Medulla oblongata (tissue), 1 donor: ENCODE data around the gene SNRNP27.
"Not testable (repeated sequence)": the region's sequence is repeated elsewhere in the genome, so short reads cannot be mapped to it uniquely, and the experiment has no call there.

Experiments
- DNase-seq: peaks from one replicate; pipeline ENCODE4 v3.0.0-alpha.2; 2015; ENCODE audit errors: extremely low spot score

The SNRNP27 gene

GRCh38 chr2:69893684-69894551 lies at the start of gene SNRNP27:
SNRNP27 (plus strand) TSS chr2:69893956; CDS start chr2:69893985, 29 bp downstream.
- DNase-seq: peak; percentile 89

GRCh38 chr2:69843993-69844392 lies 49.8 kb upstream of the SNRNP27 start:
- DNase-seq: no peak

DNA sequence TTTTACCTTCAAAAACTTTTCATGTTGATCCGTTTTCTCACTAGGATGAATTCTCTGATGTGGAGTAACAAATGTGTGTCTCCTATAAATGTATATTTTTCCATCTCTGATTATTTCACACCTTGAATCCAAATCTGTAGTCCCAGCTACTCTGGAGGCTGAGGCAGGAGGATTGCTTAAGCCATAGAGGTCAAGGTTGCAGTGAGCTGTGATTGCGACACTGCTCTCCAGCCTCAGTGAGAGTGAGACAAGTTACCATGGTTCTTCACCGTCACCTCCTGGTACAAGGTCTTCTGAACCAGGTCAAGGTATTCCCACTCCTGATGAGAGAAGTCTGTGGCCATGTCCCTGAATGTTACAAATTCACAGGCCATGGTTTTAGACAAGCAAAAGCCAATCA lies 49.2 kb upstream of the SNRNP27 start:
- no peak for DNase-seq

DNA sequence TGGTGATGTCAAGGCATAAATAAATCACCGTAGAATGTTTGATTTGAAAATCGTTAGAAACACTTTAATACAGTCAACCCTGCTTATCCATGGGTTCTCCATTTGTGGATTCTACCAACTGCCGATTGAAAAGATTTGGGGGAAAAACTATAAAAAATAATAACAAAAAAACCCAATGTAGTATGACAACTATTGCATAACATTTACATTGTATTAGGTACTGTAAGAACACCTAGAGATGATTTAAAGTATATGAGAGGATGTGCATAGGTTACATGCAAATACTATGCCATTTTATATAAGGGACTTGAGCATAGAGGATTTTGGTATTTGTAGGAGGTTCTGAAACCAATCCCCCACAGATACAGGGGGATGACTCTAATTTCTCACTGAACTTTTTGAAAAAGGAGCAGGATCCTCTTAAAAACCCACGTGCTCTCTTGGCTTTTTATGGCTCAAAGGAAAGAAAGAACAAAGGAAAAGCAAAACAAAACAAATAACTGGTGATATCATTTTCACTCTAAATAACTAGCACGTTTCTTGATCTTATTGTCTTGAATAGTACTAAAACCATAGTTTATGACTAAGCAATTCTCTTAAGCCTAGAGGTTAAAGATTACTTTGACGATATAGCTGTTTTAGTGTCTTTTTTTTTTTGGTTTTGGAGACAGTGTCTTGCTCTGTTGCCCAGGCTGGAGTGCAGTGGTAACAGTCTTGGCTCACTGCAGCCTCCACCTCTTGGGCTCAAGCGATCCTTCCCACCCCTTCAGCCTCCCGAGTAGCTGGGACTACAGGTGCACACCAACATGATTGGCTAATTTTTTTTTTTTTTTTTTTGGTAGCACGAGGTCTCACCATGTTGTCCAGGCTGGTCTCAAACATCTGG lies 47.3 kb upstream of the SNRNP27 start:
- no peak for DNase-seq

DNA sequence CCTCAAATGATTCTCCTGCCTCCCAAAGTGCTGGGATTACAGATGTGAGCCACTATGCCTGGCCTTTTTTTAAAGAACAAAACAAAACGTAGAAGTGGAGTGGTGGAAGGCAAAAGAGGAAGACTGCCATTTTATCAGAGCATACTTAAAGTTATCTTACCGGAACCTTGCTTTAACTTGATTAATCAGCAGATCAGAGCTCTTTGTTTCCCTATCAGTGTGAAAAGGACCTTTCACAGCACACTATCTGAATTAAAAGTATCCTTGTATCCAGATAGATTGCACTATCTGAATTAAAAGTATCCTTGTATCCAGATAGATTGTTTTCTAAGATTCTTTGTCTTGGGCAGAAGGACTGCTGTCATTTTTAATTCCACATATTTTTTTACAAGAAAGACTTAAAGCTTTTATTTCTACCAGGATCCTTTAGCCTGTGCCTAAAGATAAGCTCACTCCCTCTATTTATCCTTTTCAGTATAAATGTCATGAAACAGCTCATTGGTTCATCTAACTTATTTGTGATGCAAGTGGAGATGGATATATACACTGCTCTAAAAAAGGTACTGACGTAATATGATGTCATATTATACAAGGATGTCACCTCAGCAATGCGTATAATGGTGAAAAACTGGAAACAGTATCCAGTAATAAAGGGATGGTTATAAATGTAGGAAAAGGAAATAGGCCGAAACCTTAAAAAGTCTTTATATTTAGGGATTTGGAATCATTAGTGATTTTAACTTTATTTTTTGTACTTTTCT lies 46.5 kb upstream of the SNRNP27 start:
- DNase-seq: no peak

DNA sequence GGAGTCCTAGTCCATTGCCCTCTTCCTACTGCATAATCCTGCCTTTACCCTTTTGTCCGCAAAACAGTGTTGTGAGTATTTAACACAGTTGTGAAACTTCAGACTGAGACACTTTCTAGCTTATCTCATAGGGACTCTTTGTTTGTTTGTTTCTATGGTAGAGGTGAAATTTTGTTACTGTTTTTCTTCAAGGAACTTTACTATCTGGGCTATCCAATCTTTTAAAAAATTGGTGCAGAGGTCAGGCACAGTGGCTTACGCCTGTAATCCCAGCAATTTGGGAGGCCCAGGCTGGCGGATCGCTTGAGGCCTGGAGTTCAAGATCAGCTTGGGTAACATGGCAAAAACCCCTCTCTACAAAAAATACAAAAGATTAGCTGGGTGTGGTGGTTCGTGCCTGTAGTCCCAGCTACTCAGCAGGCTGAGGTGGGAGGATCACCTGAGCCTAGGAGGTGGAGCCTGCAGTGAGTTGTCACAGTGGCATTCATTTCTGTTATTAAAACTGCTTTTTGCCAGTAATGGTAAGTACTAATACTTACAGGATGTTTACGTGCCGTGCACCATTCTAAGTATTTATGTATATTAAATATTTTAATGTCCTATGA lies 45.5 kb upstream of the SNRNP27 start:
- no peak for DNase-seq

- no peak for DNase-seq
Observed at GRCh38 chr2:69858261-69858660, 35.5 kb upstream of the SNRNP27 start.

GRCh38 chr2:69863298-69863697 lies 30.5 kb upstream of the SNRNP27 start:
- no peak for DNase-seq

- DNase-seq: no peak
Observed at GRCh38 chr2:69888451-69888850, 5.3 kb upstream of the SNRNP27 start.

- DNase-seq: no peak
Observed at GRCh38 chr2:69889302-69889701, 4.5 kb upstream of the SNRNP27 start.

DNA sequence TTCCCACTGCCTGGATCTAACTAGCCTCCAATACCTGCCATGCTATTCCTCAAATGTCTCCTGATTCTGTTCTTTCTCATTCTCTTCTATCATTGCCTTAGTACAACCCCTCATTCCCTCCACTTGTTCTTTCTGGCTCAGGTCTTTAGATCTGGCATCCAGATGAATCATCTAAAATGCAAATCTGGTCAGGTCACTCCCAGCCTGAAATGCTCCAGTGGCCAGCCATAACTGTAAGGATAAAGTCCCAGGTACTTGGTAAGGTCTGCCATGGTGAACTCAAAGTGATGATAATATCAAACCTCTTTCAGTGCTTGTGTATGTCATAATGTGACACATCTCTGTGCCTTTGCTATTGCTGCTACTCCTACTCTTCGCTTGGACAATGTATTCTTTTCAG lies 2.9 kb upstream of the SNRNP27 start:
- no peak for DNase-seq

DNA sequence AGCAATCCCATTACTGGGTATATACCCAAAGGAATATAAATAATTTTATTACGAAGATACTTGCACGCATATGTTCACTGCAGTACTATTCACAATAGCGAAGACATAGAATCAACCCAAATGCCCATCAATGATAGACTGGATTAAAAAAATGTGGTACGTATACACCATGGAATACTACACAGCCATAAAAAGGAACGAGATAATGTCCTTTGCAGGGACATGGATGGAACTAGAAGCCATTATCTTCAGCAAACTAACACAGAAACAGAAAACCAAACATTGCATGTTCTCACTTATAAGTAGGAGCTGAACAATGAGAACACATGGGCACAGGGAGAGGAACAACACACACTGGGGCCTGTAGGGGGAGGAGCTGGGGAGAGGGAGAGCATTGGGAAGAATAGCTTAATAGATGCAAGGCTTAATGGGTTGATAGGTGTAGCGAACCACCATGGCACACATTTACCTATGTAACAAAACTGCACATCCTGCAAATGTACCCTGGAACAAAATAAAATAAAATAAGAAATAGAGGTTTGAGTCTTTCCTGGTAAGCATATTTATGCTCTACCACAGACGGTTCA lies 825 bp upstream of the SNRNP27 start:
- not testable (repeated sequence) for DNase-seq

DNA sequence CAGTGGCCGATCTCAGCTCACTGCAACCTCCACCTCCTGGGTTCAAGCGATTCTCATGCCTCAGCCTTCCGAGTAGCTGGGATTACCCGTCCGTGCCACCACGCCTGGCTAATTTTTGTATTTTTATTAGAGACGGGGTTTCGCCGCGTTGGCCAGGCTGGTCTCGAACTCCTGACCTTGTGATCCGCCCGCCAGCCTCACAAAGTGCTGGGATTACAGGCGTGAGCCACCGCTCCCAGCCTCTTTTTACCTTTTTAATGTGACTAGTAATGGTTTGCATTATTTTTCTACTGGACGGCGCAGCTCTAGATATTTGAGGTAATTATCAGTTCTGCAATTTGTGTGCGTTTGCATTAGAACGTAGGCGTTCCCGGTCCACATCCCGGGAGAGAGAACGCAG lies 981 bp downstream of the SNRNP27 start:
- DNase-seq: not testable (repeated sequence)

- no peak for DNase-seq
Observed at GRCh38 chr2:69902213-69902922, 8.6 kb downstream of the SNRNP27 start.

DNA sequence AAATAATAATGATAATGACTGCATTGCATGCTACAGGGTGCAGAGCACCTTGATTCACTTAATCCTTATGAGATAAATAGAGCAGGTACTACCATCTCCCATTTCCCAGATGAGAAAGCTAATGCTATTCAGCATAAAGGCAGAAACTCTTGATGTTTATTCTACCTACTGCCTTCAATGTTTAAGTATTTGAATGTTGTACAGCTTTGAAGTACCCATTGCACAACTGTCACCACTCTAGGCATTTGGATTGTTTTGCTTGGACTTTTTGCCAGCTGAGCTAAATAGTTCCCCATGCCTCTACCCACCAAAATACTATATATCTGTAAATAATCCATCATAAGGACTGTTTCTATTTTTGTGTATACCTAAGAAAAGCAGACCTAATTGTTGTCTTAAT lies 13.5 kb downstream of the SNRNP27 start:
- DNase-seq: no peak

DNA sequence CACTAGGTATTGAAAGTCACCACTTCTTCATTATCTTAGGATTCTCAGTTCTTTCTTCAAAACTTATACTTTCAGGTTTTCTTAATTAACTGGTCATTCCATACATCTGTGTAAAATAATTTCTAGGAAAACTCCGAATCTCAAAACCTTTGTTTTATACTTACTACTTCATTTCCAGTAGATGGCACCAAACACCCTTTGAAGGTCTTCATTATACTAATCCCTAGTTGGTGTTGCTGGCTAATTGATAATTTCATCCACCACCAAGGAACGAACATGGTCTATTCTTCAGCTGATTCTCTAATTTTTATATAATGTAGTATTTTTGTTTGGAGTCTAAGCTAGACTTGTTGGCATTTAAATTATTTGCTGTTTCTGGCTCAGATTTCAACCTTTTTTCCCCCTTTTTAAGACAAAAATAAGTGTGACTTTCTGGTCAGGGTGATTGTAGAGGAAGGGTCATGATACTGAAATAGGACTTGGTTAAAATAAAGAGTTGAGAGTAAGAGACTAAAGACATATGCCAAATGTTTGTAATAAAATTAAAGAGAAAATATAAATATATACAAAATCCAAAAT lies 18.3 kb downstream of the SNRNP27 start:
- peak; percentile 85 for DNase-seq

DNA sequence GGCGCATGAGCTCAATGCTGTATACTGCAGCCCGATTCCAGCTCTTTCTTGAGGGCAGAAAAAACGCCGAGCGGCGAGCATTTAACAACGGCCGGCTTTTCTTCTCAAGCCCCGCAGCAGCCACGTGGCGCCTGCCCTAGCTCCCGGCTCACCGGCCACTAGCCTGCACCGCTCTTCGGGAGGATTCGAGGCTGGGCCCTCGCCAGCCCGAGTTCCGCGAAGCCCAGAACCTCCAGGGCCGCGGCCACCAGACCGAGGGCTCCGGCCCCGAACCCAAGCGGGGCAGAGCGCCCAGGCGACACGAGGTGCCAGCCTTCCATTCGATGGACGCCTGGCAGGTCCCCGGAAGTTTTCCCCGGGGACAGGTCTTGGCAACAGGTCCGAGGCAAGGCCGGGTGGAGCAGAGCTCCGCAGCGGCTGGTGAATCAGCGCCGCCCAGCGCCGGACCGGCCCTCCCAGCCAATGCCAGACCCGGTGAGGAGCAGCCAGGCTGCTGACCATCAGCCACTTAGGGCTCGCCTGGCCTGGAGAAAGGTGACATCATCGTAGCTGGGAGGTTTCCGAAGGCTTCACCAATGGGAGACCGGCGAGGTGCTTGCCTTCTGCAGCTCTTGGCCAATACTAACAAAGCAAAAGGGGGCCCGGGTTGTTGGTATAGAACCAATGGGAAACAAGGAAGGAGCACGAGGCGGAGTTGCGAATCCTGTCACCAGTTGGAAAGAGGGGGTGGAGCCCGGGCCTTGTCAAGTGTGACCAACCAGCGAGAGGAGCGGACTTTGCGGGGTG lies 20.6 kb downstream of the SNRNP27 start:
- DNase-seq: peak; percentile 100

- peak; percentile 42 for DNase-seq
Observed at GRCh38 chr2:69914950-69915945, 21.5 kb downstream of the SNRNP27 start, which contains the start of gene MXD1. MXD1 (plus strand) TSS chr2:69915109; CDS start chr2:69915331, 222 bp downstream.
